T-cell (primary cell): ENCODE measurements around the gene IRX4. TPM values are rescaled to one million over a fixed set of nuclear protein-coding genes. Genes with fewer than 3 reads are reported as not detected.

ENCODE experiments used
- ATAC-seq, 4 experiments: fragments of 200-7000 bp in 3 of 4; fragments of 150-1000 bp in 1 of 4; cut with Tn5 transposase; replicated peaks in 1 of 4; 1 replicate in 3 of 4; 2 replicates in 1 of 4; pipeline ENCODE4 v1.10.0; 2021; ENCODE audit warnings: moderate library complexity in 3 of 4, mild to moderate bottlenecking in 2 of 4, moderate number of reproducible peaks in 1 of 4
- CTCF ChIA-PET, 2 donors: fragments of 300-600 bp; sonication (Branson Sonifier 250); formaldehyde crosslinking; loops; one replicate each; lab custom pipeline; 2022; ENCODE audit warnings: antibody characterized with exemption in 2 of 2; lab: Charles Lee
- POLR2A ChIA-PET, 2 donors: fragments of 300-600 bp; sonication (Branson Sonifier 250); formaldehyde crosslinking; loops; one replicate each; lab custom pipeline; 2022; ENCODE audit warnings: antibody characterized with exemption in 2 of 2; lab: Charles Lee
- DNase-seq, 35 experiments: peaks; one replicate each; pipeline versions ENCODE4 v3.0.0 to v3.0.0-alpha.2; 2013 to 2023
- H3K27ac ChIP-seq: one replicate; pipeline ENCODE4 v1.5.1; 2013; ENCODE audit warnings: low read length
- H3K27me3 ChIP-seq, 2 experiments: replicated peaks in 1 of 2; 1 replicate in 1 of 2; 2 replicates in 1 of 2; pipeline versions ENCODE4 v1.6.1 to v1.7.0; 2013; ENCODE audit warnings: low read length in 1 of 2, mixed read lengths in 1 of 2; ENCODE audit not compliant: control insufficient read depth in 2 of 2, insufficient read depth in 2 of 2; ENCODE audit errors: extremely low read depth in 1 of 2
- H3K36me3 ChIP-seq, 2 donors: 1 replicate in 1 of 2; 2 replicates in 1 of 2; pipeline versions ENCODE4 v1.6.1 to v1.7.0; 2013; ENCODE audit warnings: low read length in 1 of 2; ENCODE audit not compliant: control insufficient read depth in 2 of 2, insufficient read depth in 1 of 2; ENCODE audit errors: extremely low read depth in 1 of 2
- H3K4me1 ChIP-seq, 2 experiments: 1 replicate in 1 of 2; 2 replicates in 1 of 2; pipeline versions ENCODE4 v1.6.1 to v1.7.0; 2013; ENCODE audit warnings: low read length in 2 of 2, mixed read lengths in 1 of 2; ENCODE audit not compliant: insufficient read depth in 2 of 2, control insufficient read depth in 1 of 2; ENCODE audit errors: extremely low read depth in 1 of 2
- H3K4me3 ChIP-seq, 2 donors: 1 replicate in 1 of 2; 2 replicates in 1 of 2; pipeline versions ENCODE4 v1.5.1 to v1.7.0; 2013; ENCODE audit warnings: mild to moderate bottlenecking in 2 of 2, low read length in 1 of 2, moderate library complexity in 1 of 2; ENCODE audit not compliant: control insufficient read depth in 1 of 2; ENCODE audit errors: extremely low read depth in 1 of 2
- H3K9me3 ChIP-seq: 2 replicates; pipeline ENCODE4 v1.7.0; 2013
- H3K27ac Mint-ChIP-seq, 2 donors: one replicate each; pipeline ENCODE4 v1.8.0; 2020 to 2021; ENCODE audit warnings: mild to moderate bottlenecking in 2 of 2, mixed read lengths in 2 of 2
- H3K27me3 Mint-ChIP-seq, 2 donors: one replicate each; pipeline ENCODE4 v1.8.0; 2021 to 2022; ENCODE audit warnings: mixed read lengths in 2 of 2
- H3K36me3 Mint-ChIP-seq: one replicate; pipeline ENCODE4 v1.8.0; 2021; ENCODE audit warnings: mixed read lengths
- H3K4me1 Mint-ChIP-seq, 3 donors: one replicate each; pipeline ENCODE4 v1.8.0; 2020 to 2022; ENCODE audit warnings: mixed read lengths in 3 of 3, mild to moderate bottlenecking in 1 of 3
- H3K4me3 Mint-ChIP-seq, 3 donors: one replicate each; pipeline ENCODE4 v1.8.0; 2020 to 2022; ENCODE audit warnings: mild to moderate bottlenecking in 3 of 3, mixed read lengths in 3 of 3, moderate library complexity in 3 of 3
- H3K9me3 Mint-ChIP-seq, 3 donors: one replicate each; pipeline ENCODE4 v1.8.0; 2020 to 2022; ENCODE audit warnings: mixed read lengths in 3 of 3
- WGBS: methylation state at CpG from one replicate; pipeline ENCODE4 v1.1.5; 2013; ENCODE audit warnings: missing lambda C conversion rate; ENCODE audit not compliant: insufficient coverage; 5-methylcytosine and 5-hydroxymethylcytosine counted together
- total RNA-seq, 35 experiments: library from RNA in 6 of 35; stranded (reverse) in 6 of 35; fragments of 120-200 nt in 1 of 35; gene quantifications; one replicate each; pipeline versions ENCODE4 v1.2.1 to v1.2.4 and lab custom pipeline; 2013 to 2026

IRX4 gene
- total RNA-seq, 5 donors from 2014 or later (not counting 1 experiment from before 2014, with no cell fraction given) = not detected

GRCh38 chr5:1875843-1876659 is 6.7 kb downstream of the IRX4 start:
- Mint-ChIP-seq H3K9me3 (no peaks in the 10 kb centered on the region), H3K27me3 (peaks cover 39 to 65% of the 10 kb centered on the region in 2 donors), H3K36me3 (no peaks in the 10 kb centered on the region), H3K4me1 (peaks cover 6 to 22% (median 8%) of the 10 kb centered on the region in 3 donors), H3K4me3 (peak overlapping the region; percentile 26 to 70 (median 53)), H3K27ac (peak overlapping the region in 1 of 2 donors; percentile 55)
- ChIA-PET CTCF (no interaction called here), POLR2A (no interaction called here)
- Histone ChIP-seq H3K27me3 (peaks cover 12 to 93% of the 10 kb centered on the region in 2 experiments), H3K4me3 (no peak overlapping the region), H3K9me3 (no peaks in the 10 kb centered on the region), H3K27ac (no peak overlapping the region), H3K4me1 (peaks cover 0 to 8% of the 10 kb centered on the region in 2 experiments), H3K36me3 (no peaks in the 10 kb centered on the region)
- no peak for DNase-seq
- ATAC-seq = no peak
- 9% methylated on average over 54 of the region's 61 CpGs for WGBS

GRCh38 chr5:1875281-1875842 is 7.4 kb downstream of the IRX4 start:
- no peak overlapping the region for H3K27ac ChIP-seq

GRCh38 chr5:1874771-1875220 is 7.9 kb downstream of the IRX4 start:
- no peaks in the 10 kb centered on the region for H3K9me3 Mint-ChIP-seq
- H3K27ac ChIP-seq = no peak overlapping the region
- H3K27me3 Mint-ChIP-seq = peaks cover 30 to 55% of the 10 kb centered on the region in 2 donors
- ChIA-PET CTCF (interaction anchor here in 1 of 2 donors (0.7 kb wide), 1 partner anchor 890 kb away, joined by 3 read pairs; no protein-coding TSS in a partner anchor), POLR2A (no interaction called here)
- peaks cover 9 to 87% of the 10 kb centered on the region in 2 experiments for H3K27me3 ChIP-seq
- no peak overlapping the region for H3K4me3 ChIP-seq
- H3K4me1 ChIP-seq = peaks cover 0 to 8% of the 10 kb centered on the region in 2 experiments
- no peaks in the 10 kb centered on the region for H3K36me3 Mint-ChIP-seq
- ATAC-seq (no peak), DNase-seq (no peak)
- 5% methylated on average over 34 of the region's 36 CpGs for WGBS
- H3K27ac Mint-ChIP-seq = no peak overlapping the region
- H3K9me3 ChIP-seq = no peaks in the 10 kb centered on the region
- peak overlapping the region in 1 of 3 donors; percentile 40 for H3K4me3 Mint-ChIP-seq
- H3K4me1 Mint-ChIP-seq = peaks cover 6 to 16% (median 6%) of the 10 kb centered on the region in 3 donors
- H3K36me3 ChIP-seq = no peaks in the 10 kb centered on the region

More at GRCh38 chr5:1875281-1875842, 7.4 kb downstream of the IRX4 start:
- Histone ChIP-seq H3K36me3 (no peaks in the 10 kb centered on the region), H3K9me3 (no peaks in the 10 kb centered on the region), H3K27me3 (peaks cover 12 to 88% of the 10 kb centered on the region in 2 experiments), H3K4me3 (no peak overlapping the region), H3K4me1 (peaks cover 0 to 8% of the 10 kb centered on the region in 2 experiments)
- Mint-ChIP-seq H3K4me3 (peak overlapping the region in 2 of 3 donors; percentile 25 to 70), H3K36me3 (no peaks in the 10 kb centered on the region), H3K9me3 (no peaks in the 10 kb centered on the region), H3K27me3 (peaks cover 36 to 60% of the 10 kb centered on the region in 2 donors), H3K27ac (no peak overlapping the region), H3K4me1 (peaks cover 6 to 20% (median 8%) of the 10 kb centered on the region in 3 donors)
- DNase-seq (no peak), ATAC-seq (no peak)
- 10% methylated on average over 23 of the region's 36 CpGs for WGBS
- ChIA-PET CTCF (no interaction called here), POLR2A (no interaction called here)

- Histone ChIP-seq H3K27me3 (peaks cover 9 to 86% of the 10 kb centered on the region in 2 experiments), H3K36me3 (no peaks in the 10 kb centered on the region), H3K4me1 (peaks cover 0 to 8% of the 10 kb centered on the region in 2 experiments), H3K9me3 (no peaks in the 10 kb centered on the region), H3K4me3 (no peak overlapping the region), H3K27ac (no peak overlapping the region)
- no CpG with 5 or more reads among the region's 10 CpGs for WGBS
- Mint-ChIP-seq H3K4me1 (peaks cover 6 to 13% (median 6%) of the 10 kb centered on the region in 3 donors), H3K36me3 (no peaks in the 10 kb centered on the region), H3K27ac (no peak overlapping the region), H3K27me3 (peaks cover 26 to 50% of the 10 kb centered on the region in 2 donors), H3K9me3 (no peaks in the 10 kb centered on the region), H3K4me3 (peak overlapping the region in 1 of 3 donors; percentile 40)
- DNase-seq (no peak), ATAC-seq (no peak)
- ChIA-PET CTCF (interaction anchor here in 1 of 2 donors (0.7 kb wide), 1 partner anchor 890 kb away, joined by 3 read pairs; no protein-coding TSS in a partner anchor), POLR2A (no interaction called here)
These were observed 8.4 kb downstream of the IRX4 start for GRCh38 chr5:1874348-1874747.

GRCh38 chr5:1873243-1873959 is 9.3 kb downstream of the IRX4 start:
- Histone ChIP-seq H3K36me3 (no peaks in the 10 kb centered on the region), H3K4me1 (peaks cover 0 to 8% of the 10 kb centered on the region in 2 experiments), H3K27me3 (peaks cover 9 to 84% of the 10 kb centered on the region in 2 experiments), H3K9me3 (no peaks in the 10 kb centered on the region), H3K4me3 (no peak overlapping the region), H3K27ac (no peak overlapping the region)
- POLR2A ChIA-PET = no interaction called here
- no peak overlapping the region for H3K27ac Mint-ChIP-seq
- no peaks in the 10 kb centered on the region for H3K36me3 Mint-ChIP-seq
- 32% methylated on average over 9 of the region's 13 CpGs for WGBS
- ATAC-seq = no peak
- peaks cover 6 to 13% (median 6%) of the 10 kb centered on the region in 3 donors for H3K4me1 Mint-ChIP-seq
- no peak overlapping the region for H3K4me3 Mint-ChIP-seq
- peaks cover 23 to 47% of the 10 kb centered on the region in 2 donors for H3K27me3 Mint-ChIP-seq
- CTCF ChIA-PET = no interaction called here
- no peaks in the 10 kb centered on the region for H3K9me3 Mint-ChIP-seq
- no peak for DNase-seq

DNA sequence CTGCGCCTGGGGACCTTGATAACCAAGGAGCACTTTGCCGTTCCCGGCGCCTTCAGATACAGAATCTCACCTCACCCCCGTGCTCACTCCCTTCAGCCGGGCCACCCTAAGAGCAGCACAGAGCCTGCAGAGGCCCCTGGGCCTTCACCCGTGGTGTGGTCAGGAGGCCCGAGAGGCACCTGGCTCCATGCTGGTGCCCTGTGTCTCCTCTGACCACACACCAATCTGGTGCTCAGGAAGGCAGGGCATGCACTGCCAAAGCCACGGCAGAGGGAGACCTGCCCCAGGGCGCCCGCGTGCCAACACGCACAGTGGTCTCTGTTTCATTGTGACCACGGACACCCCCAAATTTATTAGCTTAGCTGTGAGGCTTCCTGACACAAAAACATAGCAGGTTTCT is 11.3 kb downstream of the IRX4 start:
- Mint-ChIP-seq H3K4me3 (no peak overlapping the region), H3K4me1 (peaks cover 6 to 11% (median 6%) of the 10 kb centered on the region in 3 donors), H3K27me3 (peaks cover 24 to 43% of the 10 kb centered on the region in 2 donors), H3K9me3 (no peaks in the 10 kb centered on the region), H3K36me3 (no peaks in the 10 kb centered on the region), H3K27ac (no peak overlapping the region)
- peaks cover 0 to 6% of the 10 kb centered on the region in 2 experiments for H3K4me1 ChIP-seq
- DNase-seq = no peak
- no peak overlapping the region for H3K4me3 ChIP-seq
- no peaks in the 10 kb centered on the region for H3K36me3 ChIP-seq
- H3K9me3 ChIP-seq = no peaks in the 10 kb centered on the region
- POLR2A ChIA-PET = no interaction called here
- peaks cover 4 to 83% of the 10 kb centered on the region in 2 experiments for H3K27me3 ChIP-seq
- H3K27ac ChIP-seq = no peak overlapping the region
- CTCF ChIA-PET = no interaction called here
- no peak for ATAC-seq
- 88% methylated on average over 11 of the region's 14 CpGs for WGBS
